Suprapubic skin (tissue), 4 donors: Measurements from ENCODE around the gene DGKQ.

ENCODE experiments used
- POLR2A ChIP-seq, 2 donors: fragments of 450-650 bp; IDR thresholded peaks; one replicate each; pipeline ENCODE4 v1.6.1; 2017; ENCODE audit warnings: antibody characterized with exemption in 2 of 2, mild to moderate bottlenecking in 2 of 2, moderate library complexity in 2 of 2
- POLR2AphosphoS5 ChIP-seq, 3 donors: sonication (generic); formaldehyde crosslinking; IDR thresholded peaks; one replicate each; pipeline ENCODE4 v1.6.1; 2017; ENCODE audit warnings: antibody characterized with exemption in 3 of 3
- TF ChIP-seq, protein P1 (sequence below), 2 donors: fragments of 200-600 bp in 1 of 2; fragments of 450-650 bp in 1 of 2; sonication (generic) in 1 of 2; IDR thresholded peaks; one replicate each; pipeline ENCODE4 v1.5.1; 2016 to 2019; ENCODE audit warnings: antibody characterized with exemption in 2 of 2, mild to moderate bottlenecking in 1 of 2, moderate library complexity in 1 of 2

GRCh38 chr4:910366-911091, 62.8 kb downstream of the DGKQ start:
- TF ChIP-seq, protein P1, sequence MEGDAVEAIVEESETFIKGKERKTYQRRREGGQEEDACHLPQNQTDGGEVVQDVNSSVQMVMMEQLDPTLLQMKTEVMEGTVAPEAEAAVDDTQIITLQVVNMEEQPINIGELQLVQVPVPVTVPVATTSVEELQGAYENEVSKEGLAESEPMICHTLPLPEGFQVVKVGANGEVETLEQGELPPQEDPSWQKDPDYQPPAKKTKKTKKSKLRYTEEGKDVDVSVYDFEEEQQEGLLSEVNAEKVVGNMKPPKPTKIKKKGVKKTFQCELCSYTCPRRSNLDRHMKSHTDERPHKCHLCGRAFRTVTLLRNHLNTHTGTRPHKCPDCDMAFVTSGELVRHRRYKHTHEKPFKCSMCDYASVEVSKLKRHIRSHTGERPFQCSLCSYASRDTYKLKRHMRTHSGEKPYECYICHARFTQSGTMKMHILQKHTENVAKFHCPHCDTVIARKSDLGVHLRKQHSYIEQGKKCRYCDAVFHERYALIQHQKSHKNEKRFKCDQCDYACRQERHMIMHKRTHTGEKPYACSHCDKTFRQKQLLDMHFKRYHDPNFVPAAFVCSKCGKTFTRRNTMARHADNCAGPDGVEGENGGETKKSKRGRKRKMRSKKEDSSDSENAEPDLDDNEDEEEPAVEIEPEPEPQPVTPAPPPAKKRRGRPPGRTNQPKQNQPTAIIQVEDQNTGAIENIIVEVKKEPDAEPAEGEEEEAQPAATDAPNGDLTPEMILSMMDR (IDR thresholded peaks at IDR 0.05) = no peak
- TF ChIP-seq POLR2A (IDR thresholded peaks at IDR 0.05) (no peak), POLR2AphosphoS5 (IDR thresholded peaks at IDR 0.05) (no peak)
